Endothelial cell of hepatic sinusoid (primary cell): ENCODE measurements around the gene RBBP5.

Experiments
- in situ Hi-C: cut with HindIII; loops from 2 replicates; pipeline ENCODE4 v1.10.0; 2017; ENCODE audit warnings: low sequenced_read_pairs

Gene RBBP5

GRCh38 chr1:205061227-205061626 is 60.6 kb downstream of the RBBP5 start:
- in situ Hi-C loops = no loop called here

DNA sequence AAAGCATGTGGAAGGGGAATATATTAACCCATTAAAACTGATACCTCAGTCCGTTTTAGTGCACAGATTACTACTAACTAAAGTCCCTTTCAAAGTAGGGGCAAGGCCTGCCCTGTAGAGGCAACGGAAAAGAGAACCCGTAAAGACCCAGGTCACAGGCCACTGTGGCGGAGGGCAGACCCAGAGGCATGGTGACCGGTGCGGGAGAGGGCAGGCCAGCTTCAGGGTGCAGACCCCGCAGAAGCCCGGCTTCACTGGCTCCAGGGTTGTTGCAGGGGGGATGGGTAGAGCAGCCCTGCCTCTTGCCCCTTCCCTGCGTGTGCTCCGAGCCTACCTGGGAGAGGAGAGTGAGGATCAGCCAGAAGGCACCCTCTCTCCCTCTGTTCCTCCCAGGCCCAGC is 61.0 kb downstream of the RBBP5 start:
- in situ Hi-C loops = no loop called here

- in situ Hi-C loops = loop anchor here (10.0 kb wide), 1 partner anchor 55 kb away; no protein-coding TSS in a partner anchor
Observed at GRCh38 chr1:205059660-205060059, 62.1 kb downstream of the RBBP5 start.

GRCh38 chr1:205058853-205059252 is 62.9 kb downstream of the RBBP5 start:
- in situ Hi-C loops = loop anchor here (10.0 kb wide), 1 partner anchor 54 kb away; no protein-coding TSS in a partner anchor

DNA sequence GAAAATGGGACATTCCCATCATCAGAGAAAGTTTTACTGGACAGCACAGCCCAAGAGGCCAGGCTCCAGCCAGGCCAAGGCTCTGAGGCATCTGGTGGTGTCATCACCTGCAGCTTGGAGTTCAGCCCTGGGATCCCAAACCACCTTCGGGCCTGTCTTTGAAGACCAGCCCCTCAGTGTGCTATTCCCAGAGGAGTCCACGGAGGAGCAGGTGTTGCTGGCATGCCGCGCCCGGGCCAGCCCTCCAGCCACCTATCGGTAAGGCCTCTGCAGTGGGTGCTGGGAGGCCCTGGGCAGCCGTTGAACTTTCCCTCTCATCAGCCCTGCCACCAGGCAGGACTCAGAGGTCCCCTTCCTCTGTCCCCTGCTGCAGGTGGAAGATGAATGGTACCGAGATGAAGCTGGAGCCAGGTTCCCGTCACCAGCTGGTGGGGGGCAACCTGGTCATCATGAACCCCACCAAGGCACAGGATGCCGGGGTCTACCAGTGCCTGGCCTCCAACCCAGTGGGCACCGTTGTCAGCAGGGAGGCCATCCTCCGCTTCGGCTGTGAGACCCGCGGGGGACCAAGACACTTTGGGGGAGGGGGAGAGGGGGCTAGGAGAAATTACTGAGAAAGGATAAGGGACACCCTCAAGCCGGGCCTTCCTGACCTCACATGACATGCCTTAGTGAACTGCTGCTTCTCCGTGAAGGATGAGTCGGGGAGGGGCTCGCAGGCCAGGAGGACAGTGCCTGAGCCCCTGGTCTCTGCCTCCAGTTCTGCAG is 63.8 kb downstream of the RBBP5 start:
- in situ Hi-C loops = loop anchor here (10.0 kb wide), 1 partner anchor 53 kb away; no protein-coding TSS in a partner anchor

GRCh38 chr1:205056956-205057568 is 64.7 kb downstream of the RBBP5 start:
- in situ Hi-C loops = loop anchor here (10.0 kb wide), 1 partner anchor 52 kb away; no protein-coding TSS in a partner anchor

DNA sequence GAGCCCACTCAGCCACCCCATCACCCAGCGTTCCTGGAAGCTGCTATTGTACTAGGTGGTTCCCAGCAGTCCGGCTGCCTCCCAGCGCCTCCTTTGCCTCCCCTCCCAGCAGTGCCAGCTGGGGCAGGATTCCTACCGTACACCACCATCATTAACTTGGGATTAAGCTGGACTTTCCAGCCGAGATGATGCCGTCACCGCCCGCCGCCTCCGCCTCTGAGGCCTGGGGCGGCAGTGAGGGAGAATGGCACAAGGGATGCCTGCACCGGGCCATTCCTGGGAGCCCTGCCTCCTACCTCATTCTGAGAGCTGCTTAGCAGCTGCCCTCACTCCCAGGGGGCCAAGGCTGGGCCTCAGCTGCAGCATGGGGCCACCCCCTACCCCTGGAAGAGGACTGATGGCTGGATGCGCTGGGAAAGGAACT is 65.6 kb downstream of the RBBP5 start:
- in situ Hi-C loops = loop anchor here (10.0 kb wide), 1 partner anchor 51 kb away; no protein-coding TSS in a partner anchor

GRCh38 chr1:205054013-205054412 is 67.8 kb downstream of the RBBP5 start:
- in situ Hi-C loops = loop anchor here (10.0 kb wide), 1 partner anchor 49 kb away; no protein-coding TSS in a partner anchor

DNA sequence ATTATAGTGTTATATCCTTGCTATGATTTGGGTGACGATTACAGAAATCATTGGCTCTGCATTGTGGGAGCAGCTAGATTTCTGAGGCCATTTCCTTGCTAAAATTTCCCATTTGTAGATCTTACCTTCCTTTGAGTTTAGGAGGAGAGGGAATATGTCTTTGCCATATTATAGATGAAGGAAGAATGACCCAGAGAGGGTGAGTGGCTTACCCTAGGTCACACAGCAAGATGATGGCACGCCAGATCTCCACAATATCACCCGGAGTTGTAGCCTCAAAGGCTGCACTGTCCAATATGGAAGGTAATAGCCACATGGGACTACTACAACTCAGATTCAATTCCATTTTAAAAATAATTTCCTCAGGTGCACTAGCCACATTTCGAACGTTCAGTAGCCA is 68.5 kb downstream of the RBBP5 start:
- in situ Hi-C loops = loop anchor here (10.0 kb wide), 1 partner anchor 48 kb away; no protein-coding TSS in a partner anchor

GRCh38 chr1:205052690-205053089 is 69.1 kb downstream of the RBBP5 start:
- in situ Hi-C loops = loop anchor here (10.0 kb wide), 1 partner anchor 48 kb away; no protein-coding TSS in a partner anchor

GRCh38 chr1:205049479-205049878 is 72.3 kb downstream of the RBBP5 start:
- in situ Hi-C loops = no loop called here

DNA sequence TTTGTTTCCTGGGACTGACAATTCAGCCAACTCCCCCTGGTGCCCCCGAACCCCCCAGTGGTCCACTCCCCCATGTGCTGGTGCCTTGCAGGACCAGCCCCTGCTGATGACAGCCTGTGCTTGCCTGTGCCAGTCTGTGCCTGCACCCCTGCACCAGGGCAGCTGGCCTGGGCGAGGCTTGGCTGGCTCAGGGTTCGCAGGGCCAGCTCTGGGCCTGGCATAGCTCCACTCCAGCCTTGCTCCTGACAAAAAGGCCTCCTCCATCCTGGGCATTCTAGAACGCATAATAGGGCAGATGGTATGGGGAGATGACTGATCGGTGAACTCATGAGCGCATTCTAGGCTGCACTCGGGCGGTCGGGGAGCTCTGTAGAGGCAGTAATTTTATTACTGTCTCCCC is 73.4 kb downstream of the RBBP5 start:
- in situ Hi-C loops = no loop called here

DNA sequence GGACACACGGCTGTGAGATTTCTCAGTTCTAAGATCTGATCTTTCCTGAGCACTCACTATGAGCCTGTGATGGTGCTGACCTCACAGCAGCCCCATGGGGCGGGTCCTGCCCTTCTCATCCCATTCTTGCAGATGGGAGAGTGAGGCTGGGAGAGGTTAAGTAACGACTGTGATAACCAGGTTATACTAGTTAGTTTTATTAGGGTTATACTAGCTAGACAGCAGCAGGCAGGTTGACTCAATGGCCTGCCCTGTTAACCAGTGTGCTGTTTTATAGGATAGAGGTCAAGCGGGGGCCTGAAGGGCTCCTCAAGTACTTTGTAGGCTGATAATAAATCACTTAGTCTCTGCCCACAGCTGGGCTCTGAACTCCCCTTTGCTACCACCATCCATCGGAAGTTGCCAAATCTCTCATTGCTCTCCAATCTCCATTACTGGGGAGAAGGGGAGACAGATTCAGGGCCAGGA is 74.0 kb downstream of the RBBP5 start:
- in situ Hi-C loops = no loop called here

- in situ Hi-C loops = no loop called here
Observed at GRCh38 chr1:205046870-205047269, 74.9 kb downstream of the RBBP5 start.

GRCh38 chr1:205045146-205045545 is 76.6 kb downstream of the RBBP5 start:
- in situ Hi-C loops = no loop called here

GRCh38 chr1:205044741-205045140 is 77.0 kb downstream of the RBBP5 start:
- in situ Hi-C loops = no loop called here

DNA sequence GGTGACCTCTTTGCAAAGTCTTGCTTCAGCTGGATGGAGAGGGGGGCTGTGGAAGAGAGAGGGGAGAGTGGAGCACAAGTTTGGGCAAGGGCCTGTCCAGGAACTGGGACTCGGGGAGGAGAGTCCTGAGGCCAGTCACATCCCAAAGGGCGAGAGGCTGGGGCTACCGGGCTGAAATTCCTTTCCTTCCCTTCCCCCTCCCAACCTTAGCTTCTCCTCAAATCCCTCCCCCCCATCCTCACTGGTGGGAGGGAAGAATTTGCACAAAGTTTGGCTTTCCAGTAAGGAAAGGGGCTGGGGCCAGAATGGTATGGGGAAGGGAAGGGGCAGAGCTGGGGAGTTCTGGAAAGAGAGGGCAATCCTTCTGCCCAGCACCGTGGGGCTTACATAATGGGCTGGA is 77.9 kb downstream of the RBBP5 start:
- in situ Hi-C loops = no loop called here

DNA sequence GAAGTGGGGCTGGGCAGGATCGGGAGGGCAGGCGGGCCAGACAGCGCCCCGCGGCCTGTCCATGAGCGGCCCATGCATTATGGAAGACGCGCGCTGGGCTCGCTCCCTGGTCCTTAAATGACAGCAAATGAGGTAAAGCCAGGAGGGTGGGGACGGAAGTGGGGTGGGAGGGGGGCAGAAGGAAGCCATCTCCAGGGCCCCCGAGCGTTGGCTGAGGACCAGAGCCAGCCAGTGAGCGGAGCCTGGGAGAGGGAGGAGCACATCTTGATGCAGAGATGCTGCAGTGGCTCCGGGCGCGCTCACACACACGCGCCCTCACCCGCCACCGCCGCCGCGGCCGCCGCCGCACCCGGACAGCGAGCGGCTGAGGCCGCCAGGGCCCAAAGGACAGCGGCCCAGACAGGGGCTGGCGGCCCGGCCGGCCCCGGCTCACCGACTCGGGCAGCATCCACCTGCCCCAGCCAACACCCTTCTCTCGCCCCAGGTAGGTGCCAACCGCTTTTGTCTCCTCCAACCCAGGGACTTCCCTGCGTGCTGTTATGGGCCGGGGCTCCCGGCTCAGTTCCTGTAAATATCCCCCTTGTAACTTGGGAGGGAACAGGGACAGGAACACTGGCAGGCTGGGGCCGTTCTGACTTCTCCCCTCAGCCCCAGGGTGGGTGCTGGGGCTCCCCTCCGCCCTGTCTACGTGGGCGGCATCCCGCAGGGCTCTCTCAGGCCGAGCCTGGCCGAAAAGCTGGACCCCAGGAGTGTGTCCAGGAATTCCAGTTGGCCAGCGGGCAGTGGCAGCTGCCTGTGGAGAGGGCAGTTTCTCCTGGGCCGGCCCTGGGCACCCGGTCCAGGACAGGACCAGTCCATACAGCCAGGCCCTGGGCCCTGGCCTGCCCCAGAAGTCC is 78.6 kb downstream of the RBBP5 start, which contains the start of gene CNTN2:
Gene CNTN2, plus strand, starts transcription at position 302 of the 896 bp plus-strand sequence. CDS start 9,974 bp downstream, outside the sequence.
- in situ Hi-C loops = no loop called here

DNA sequence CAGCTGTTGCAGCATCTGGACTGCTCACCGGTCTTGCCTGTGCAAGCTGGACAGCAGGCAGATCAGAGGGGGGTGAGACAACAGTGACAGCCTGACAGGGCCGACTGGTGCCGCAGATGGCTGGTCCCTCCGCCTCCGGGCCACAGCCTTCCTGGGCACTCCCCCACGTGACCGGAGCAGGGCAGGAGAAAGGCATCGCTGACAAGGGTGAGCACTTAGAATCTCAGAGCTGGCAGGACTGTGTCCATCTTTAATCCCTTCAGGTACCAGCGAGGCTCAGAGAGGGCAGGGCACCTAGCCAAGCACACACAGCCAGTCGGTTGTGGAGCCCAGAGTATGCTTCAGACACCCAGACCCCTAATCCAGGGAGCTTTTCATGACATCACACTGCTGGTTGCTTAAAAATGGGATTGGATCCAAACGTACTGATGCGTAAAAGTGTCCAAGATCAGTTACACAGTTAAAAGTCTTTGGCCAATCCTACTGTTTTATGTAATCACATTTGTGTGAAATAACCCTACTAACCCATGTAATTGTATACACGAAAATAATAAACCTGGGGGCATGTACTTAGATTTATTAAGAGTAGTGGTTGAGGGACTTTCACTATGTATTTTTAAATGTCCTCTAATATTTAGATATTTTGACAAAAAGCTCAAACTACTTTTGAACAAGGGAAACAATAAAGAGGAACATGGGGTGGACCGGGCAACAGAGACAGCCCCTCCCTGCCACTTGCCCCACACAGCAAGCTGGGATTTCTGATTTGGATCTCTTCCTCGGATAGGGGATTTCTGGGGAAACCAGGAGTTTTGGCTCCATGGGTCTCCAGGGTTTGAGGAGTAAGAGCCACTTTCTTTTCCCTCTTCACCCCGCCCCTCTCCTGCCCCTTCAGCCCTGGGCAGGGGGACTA is 79.5 kb downstream of the RBBP5 start:
- in situ Hi-C loops = no loop called here
